IMR-90 (cell line): ENCODE data around the gene TAAR1. TPM values are rescaled to one million over a fixed set of nuclear protein-coding genes. Genes with fewer than 3 reads are reported as not detected.

Experiments
- ATAC-seq: fragments of 200-7000 bp; cut with Tn5 transposase; 2 replicates; pipeline ENCODE4 v1.9.1; 2020; ENCODE audit warnings: low read depth, mild to moderate bottlenecking, moderate library complexity
- BruUV-seq: library from RNA; stranded (reverse); fragments of 400-500 nt; replicated peaks from 2 replicates; lab custom pipeline; 2021; lab: Mats Ljungman, UMichigan
- CTCF ChIA-PET: fragments of 300-600 bp; formaldehyde crosslinking; extraction: SDS; loops from one replicate; lab custom pipeline; 2021; ENCODE audit warnings: antibody characterized with exemption; lab: Yijun Ruan, JAX
- POLR2A ChIA-PET: fragments of 300-600 bp; sonication (Branson Sonifier 250); formaldehyde crosslinking; loops from one replicate; lab custom pipeline; 2022; ENCODE audit warnings: antibody characterized with exemption; ENCODE audit not compliant: unreplicated experiment; lab: Charles Lee
- DNase-seq: peaks from one replicate; pipeline ENCODE4 v3.0.0; 2013
- H2AFZ ChIP-seq: replicated peaks from 2 replicates; pipeline ENCODE3; 2013; ENCODE audit warnings: low read length, mild to moderate bottlenecking; ENCODE audit not compliant: poor library complexity
- H2AK5ac ChIP-seq: 2 replicates; pipeline ENCODE4 v1.6.1; 2013; ENCODE audit warnings: low read depth, low read length, inconsistent platforms
- H2AK9ac ChIP-seq: replicated peaks from 2 replicates; pipeline ENCODE3; 2013; ENCODE audit warnings: mild to moderate bottlenecking, low read depth, low read length, moderate library complexity; ENCODE audit not compliant: poor library complexity
- H2BK120ac ChIP-seq: 2 replicates; pipeline ENCODE4 v1.6.1; 2013; ENCODE audit warnings: low read depth, low read length, inconsistent platforms
- H2BK15ac ChIP-seq: 3 replicates; pipeline ENCODE4 v1.6.1; 2013; ENCODE audit warnings: low read depth, low read length, inconsistent platforms
- H2BK20ac ChIP-seq: 2 replicates; pipeline ENCODE4 v1.6.1; 2013; ENCODE audit warnings: low read depth, mild to moderate bottlenecking, inconsistent platforms, low read length, moderate library complexity
- H2BK5ac ChIP-seq: 2 replicates; pipeline ENCODE4 v1.6.1; 2013; ENCODE audit warnings: mild to moderate bottlenecking, low read depth, low read length, inconsistent platforms; ENCODE audit not compliant: poor library complexity, severe bottlenecking
- H3K14ac ChIP-seq: replicated peaks from 2 replicates; pipeline ENCODE4 v1.6.1; 2013; ENCODE audit warnings: low read depth, low read length, inconsistent platforms
- H3K18ac ChIP-seq: 2 replicates; pipeline ENCODE4 v1.6.1; 2013; ENCODE audit warnings: low read depth, low read length, control low read depth
- H3K23ac ChIP-seq: 2 replicates; pipeline ENCODE4 v1.6.1; 2013; ENCODE audit warnings: low read depth, low read length, inconsistent platforms
- H3K27ac ChIP-seq: 2 replicates; pipeline ENCODE4 v1.5.1; 2013; ENCODE audit warnings: mild to moderate bottlenecking, control low read depth, low read length; ENCODE audit not compliant: insufficient read depth
- H3K27me3 ChIP-seq: 2 replicates; pipeline ENCODE4 v1.6.1; 2013; ENCODE audit warnings: low read length; ENCODE audit not compliant: control insufficient read depth, insufficient read depth
- H3K36me3 ChIP-seq: 2 replicates; pipeline ENCODE4 v1.6.1; 2013; ENCODE audit warnings: low read length, mixed read lengths; ENCODE audit not compliant: control insufficient read depth, insufficient read depth
- H3K4ac ChIP-seq: 2 replicates; pipeline ENCODE4 v1.6.1; 2013; ENCODE audit warnings: low read depth, low read length, inconsistent platforms
- H3K4me1 ChIP-seq: 2 replicates; pipeline ENCODE4 v1.6.1; 2013; ENCODE audit warnings: low read length, mixed read lengths; ENCODE audit not compliant: control insufficient read depth, insufficient read depth
- H3K4me2 ChIP-seq: 2 replicates; pipeline ENCODE4 v1.6.1; 2013; ENCODE audit warnings: low read depth, mild to moderate bottlenecking, control low read depth, low read length, moderate library complexity
- H3K4me3 ChIP-seq: 2 replicates; pipeline ENCODE4 v1.5.1; 2013; ENCODE audit warnings: low read depth, mild to moderate bottlenecking, control low read depth, low read length, moderate library complexity; ENCODE audit not compliant: insufficient read depth
- H3K56ac ChIP-seq: 2 replicates; pipeline ENCODE4 v1.6.1; 2013; ENCODE audit warnings: low read length, inconsistent platforms; ENCODE audit not compliant: insufficient read depth; ENCODE audit errors: extremely low read depth
- H3K79me1 ChIP-seq, 2 experiments: 2 replicates each; pipeline ENCODE4 v1.6.1; 2013; ENCODE audit warnings: low read length in 2 of 2, inconsistent platforms in 1 of 2, low read depth in 1 of 2
- H3K9ac ChIP-seq: 2 replicates; pipeline ENCODE4 v1.6.1; 2013; ENCODE audit warnings: low read depth, low read length, control low read depth
- H3K9me1 ChIP-seq: 2 replicates; pipeline ENCODE4 v1.6.1; 2013; ENCODE audit warnings: low read length, inconsistent platforms; ENCODE audit not compliant: insufficient read depth
- H3K9me3 ChIP-seq: 2 replicates; pipeline ENCODE4 v1.6.1; 2013; ENCODE audit warnings: low read length; ENCODE audit not compliant: control insufficient read depth, insufficient read depth
- H4K20me1 ChIP-seq: 2 replicates; pipeline ENCODE4 v1.6.1; 2013; ENCODE audit warnings: low read length, inconsistent platforms; ENCODE audit not compliant: insufficient read depth
- H4K5ac ChIP-seq: 2 replicates; pipeline ENCODE4 v1.6.1; 2013; ENCODE audit warnings: mild to moderate bottlenecking, low read depth, low read length, control low read depth
- H4K8ac ChIP-seq, 2 experiments: 2 replicates each; pipeline ENCODE4 v1.6.1; 2013; ENCODE audit warnings: low read depth in 2 of 2, low read length in 2 of 2, control low read depth in 1 of 2, inconsistent platforms in 1 of 2
- H4K91ac ChIP-seq: 2 replicates; pipeline ENCODE4 v1.6.1; 2013; ENCODE audit warnings: low read depth, low read length, inconsistent platforms; ENCODE audit not compliant: insufficient read depth
- BHLHE40 ChIP-seq: fragments of 150-350 bp; IDR thresholded peaks from 2 replicates; pipeline ENCODE4 v1.6.1; 2016; ENCODE audit warnings: mild to moderate bottlenecking, low read depth, low read length
- CEBPB ChIP-seq: IDR thresholded peaks from 2 replicates; pipeline ENCODE4 v1.6.1; 2012; ENCODE audit warnings: low read depth, low read length, improper control_type of control experiment
- CHD1 ChIP-seq: IDR thresholded peaks from 2 replicates; pipeline ENCODE4 v1.6.1; 2012; ENCODE audit warnings: low read depth, low read length, improper control_type of control experiment
- ELK1 ChIP-seq: fragments of 150-350 bp; IDR thresholded peaks from 2 replicates; pipeline ENCODE4 v1.6.1; 2016; ENCODE audit warnings: low read depth, mild to moderate bottlenecking, low read length, moderate library complexity, borderline replicate concordance
- FOS ChIP-seq: fragments of 150-350 bp; IDR thresholded peaks from 2 replicates; pipeline ENCODE4 v1.6.1; 2016; ENCODE audit warnings: low read depth, low read length
- MAFK ChIP-seq: IDR thresholded peaks from 2 replicates; pipeline ENCODE4 v1.6.1; 2012; ENCODE audit warnings: low read depth, low read length, improper control_type of control experiment
- MXI1 ChIP-seq: IDR thresholded peaks from 2 replicates; pipeline ENCODE4 v1.6.1; 2012; ENCODE audit warnings: low read depth, mild to moderate bottlenecking, low read length, moderate library complexity, borderline replicate concordance
- NFE2L2 ChIP-seq: fragments of 150-350 bp; IDR thresholded peaks from 2 replicates; pipeline ENCODE4 v1.6.1; 2016; ENCODE audit warnings: low read depth, mild to moderate bottlenecking, low read length
- POLR2A ChIP-seq: IDR thresholded peaks from 2 replicates; pipeline ENCODE4 v1.6.1; 2012; ENCODE audit warnings: mild to moderate bottlenecking, low read depth, low read length
- RFX5 ChIP-seq: IDR thresholded peaks from 2 replicates; pipeline ENCODE4 v1.8.0; 2012; ENCODE audit warnings: low read depth, mild to moderate bottlenecking, low read length, moderate library complexity
- USF2 ChIP-seq: fragments of 150-350 bp; IDR thresholded peaks from 2 replicates; pipeline ENCODE4 v1.6.1; 2017; ENCODE audit warnings: mild to moderate bottlenecking, antibody characterized with exemption, low read length, low read depth
- WGBS, 2 experiments: methylation state at CpG; one replicate each; pipeline versions ENCODE4 v1.1.5 to v1.1.7; 2013; ENCODE audit warnings: missing lambda C conversion rate in 2 of 2; ENCODE audit not compliant: insufficient read length in 1 of 2; ENCODE audit errors: extremely low coverage in 2 of 2; 5-methylcytosine and 5-hydroxymethylcytosine counted together
- dilution Hi-C: fragments of 300-500 bp; cut with HindIII; formaldehyde crosslinking; loops from one replicate; pipeline ENCODE4 v1.14.3; 2018; ENCODE audit warnings: low sequenced_read_pairs; ENCODE audit not compliant: unreplicated experiment
- in situ Hi-C: fragments of 300-500 bp; cut with MboI; formaldehyde crosslinking; loops from 3 replicates; pipeline ENCODE4 v1.14.3; 2019; ENCODE audit warnings: low sequenced_read_pairs, inconsistent platforms, mixed read lengths
- intact Hi-C: fragments of 100-400 bp; cut with micrococcal nuclease; formaldehyde crosslinking; loops from 2 replicates; pipeline ENCODE4 v1.10.0; 2022
- polyA plus RNA-seq, 3 experiments: library from polyadenylated mRNA; depleted of rRNA; stranded (reverse); fragments of >200 nt; gene quantifications; 2 replicates each; pipeline ENCODE4 v1.2.3, GENCODE V29; 2012; ENCODE audit warnings: low replicate concordance in 1 of 3
- total RNA-seq: library from RNA; depleted of rRNA; stranded (reverse); fragments of >200 nt; gene quantifications from 2 replicates; pipeline ENCODE4 v1.2.3, GENCODE V29; 2012

The TAAR1 gene
- total and polyA plus RNA-seq, 2 of the 4 experiments (the other 2 are of a cell fraction) = not detected

GRCh38 chr6:132633362-132633761 lies 25.6 kb downstream of the TAAR1 start:
- in situ Hi-C loops (no loop called here), intact Hi-C loops (no loop called here), dilution Hi-C loops (no loop called here)
- BruUV-seq = no TSS peak
- Histone ChIP-seq H3K4ac (no peak overlapping the region), H3K36me3 (no peaks in the 10 kb centered on the region), H3K23ac (no peak overlapping the region), H3K79me1 (no peaks in the 10 kb centered on the region), H3K4me3 (no peak overlapping the region), H2AFZ (peak overlapping the region; percentile 44), H2BK15ac (no peak overlapping the region), H4K8ac (no peak overlapping the region), H2AK9ac (no peak overlapping the region), H2BK120ac (no peak overlapping the region), H4K20me1 (no peaks in the 10 kb centered on the region), H3K9me1 (no peaks in the 10 kb centered on the region), H3K9ac (no peak overlapping the region), H3K27ac (no peak overlapping the region), H4K91ac (no peak overlapping the region), H3K9me3 (no peaks in the 10 kb centered on the region), H3K4me2 (no peak overlapping the region), H2BK20ac (no peak overlapping the region), H4K5ac (no peak overlapping the region), H3K27me3 (peaks cover 28% of the 10 kb centered on the region), H2BK5ac (no peak overlapping the region), H2AK5ac (no peak overlapping the region), H3K14ac (no peak overlapping the region), H3K56ac (no peak overlapping the region), H3K18ac (no peak overlapping the region), H3K4me1 (no peaks in the 10 kb centered on the region)
- CTCF ChIA-PET = no interaction called here
- ATAC-seq = no peak
- POLR2A ChIA-PET = no interaction called here
- DNase-seq = no peak
- TF ChIP-seq BHLHE40 (no peak), CHD1 (no peak), RFX5 (no peak), MXI1 (no peak), POLR2A (no peak), ELK1 (no peak), USF2 (no peak), FOS (no peak), MAFK (no peak), CEBPB (no peak), NFE2L2 (no peak)
- 44% methylated on average over 1 of the region's 2 CpGs; no CpG with 5 or more reads in 1 of the 2 experiments for WGBS, 2 experiments
